ENCODE measurements around the gene BRD7.
"Not testable (repeated sequence)": the region's sequence is repeated elsewhere in the genome, so short reads cannot be mapped to it uniquely, and the experiment has no call there.

BRD7 gene

GRCh38 chr16:50354629-50355456, 13.9 kb downstream of the BRD7 start:
- no peak for DNase-seq (ENCODE audit: low spot score)

GRCh38 chr16:50354082-50354481, 14.7 kb downstream of the BRD7 start:
- DNase-seq (ENCODE audit: low spot score): no peak

- DNase-seq (ENCODE audit: low spot score): no peak
Observed at GRCh38 chr16:50351952-50352351, 16.8 kb downstream of the BRD7 start.

- DNase-seq (ENCODE audit: low spot score): no peak
Observed at GRCh38 chr16:50351116-50351515, 17.7 kb downstream of the BRD7 start.

- not testable (repeated sequence) for DNase-seq (ENCODE audit: low spot score)
Observed at GRCh38 chr16:50345210-50345609, 23.6 kb downstream of the BRD7 start.

GRCh38 chr16:50343566-50343965, 25.2 kb downstream of the BRD7 start:
- not testable (repeated sequence) for DNase-seq (ENCODE audit: low spot score)

- no peak for DNase-seq (ENCODE audit: low spot score)
Observed at GRCh38 chr16:50340578-50340977, 28.2 kb downstream of the BRD7 start.

- DNase-seq (ENCODE audit: low spot score): no peak
Observed at GRCh38 chr16:50338371-50339231, 30.2 kb downstream of the BRD7 start.

GRCh38 chr16:50336884-50337283, 31.9 kb downstream of the BRD7 start:
- DNase-seq (ENCODE audit: low spot score): no peak

GRCh38 chr16:50335196-50335958, 33.4 kb downstream of the BRD7 start:
- no peak for DNase-seq (ENCODE audit: low spot score)

- no peak for DNase-seq (ENCODE audit: low spot score)
Observed at GRCh38 chr16:50334106-50334975, 34.4 kb downstream of the BRD7 start.

- no peak for DNase-seq (ENCODE audit: low spot score)
Observed at GRCh38 chr16:50332599-50332998, 36.2 kb downstream of the BRD7 start.

GRCh38 chr16:50331570-50331969, 37.2 kb downstream of the BRD7 start:
- DNase-seq (ENCODE audit: low spot score): no peak

- no peak for DNase-seq (ENCODE audit: low spot score)
Observed at GRCh38 chr16:50329446-50330189, 39.2 kb downstream of the BRD7 start.

- DNase-seq (ENCODE audit: low spot score): no peak
Observed at GRCh38 chr16:50326835-50327465, 41.8 kb downstream of the BRD7 start.

GRCh38 chr16:50326264-50326663, 42.5 kb downstream of the BRD7 start:
- no peak for DNase-seq (ENCODE audit: low spot score)

- no peak for DNase-seq (ENCODE audit: low spot score)
Observed at GRCh38 chr16:50324345-50324744, 44.4 kb downstream of the BRD7 start.

GRCh38 chr16:50323335-50324011, 45.3 kb downstream of the BRD7 start:
- no peak for DNase-seq (ENCODE audit: low spot score)

- no peak for DNase-seq (ENCODE audit: low spot score)
Observed at GRCh38 chr16:50322333-50322732, 46.5 kb downstream of the BRD7 start.

GRCh38 chr16:50320310-50320709, 48.5 kb downstream of the BRD7 start:
- no peak for DNase-seq (ENCODE audit: low spot score)
